HCT116 (cell line): ENCODE results near the gene ARHGAP9. TPM values are rescaled to one million over a fixed set of nuclear protein-coding genes. Genes with fewer than 3 reads are reported as not detected.

Experiments
- ATAC-seq: fragments of 200-7000 bp; cut with Tn5 transposase; 2 replicates; pipeline ENCODE4 v1.9.1; 2020; ENCODE audit warnings: mild to moderate bottlenecking, moderate library complexity
- BruUV-seq: library from RNA; stranded (reverse); fragments of 400-500 nt; replicated peaks from 2 replicates; lab custom pipeline; 2021; lab: Mats Ljungman, UMichigan
- CTCF ChIA-PET: fragments of 300-600 bp; sonication (Branson Sonifier 250); formaldehyde crosslinking; loops from one replicate; lab custom pipeline; 2021; ENCODE audit warnings: antibody characterized with exemption; lab: Charles Lee
- POLR2A ChIA-PET: fragments of 300-600, 350-600 bp; sonication (Branson Sonifier 250); formaldehyde crosslinking; loops from one replicate; lab custom pipeline; 2021; ENCODE audit warnings: antibody characterized with exemption; lab: Charles Lee
- RAD21 ChIA-PET, 2 experiments: fragments of 300-600 bp; sonication (Branson Sonifier 250); formaldehyde crosslinking; loops; one replicate each; lab custom pipeline; 2023; ENCODE audit warnings: low total read pairs in 2 of 2; ENCODE audit not compliant: uncharacterized antibody in 2 of 2, unreplicated experiment in 2 of 2, low non-redundant PET in 1 of 2; lab: Charles Lee
- DNase-seq: peaks from one replicate; pipeline ENCODE4 v3.0.0-alpha.2; 2010; ENCODE audit warnings: low read depth, low spot score
- H2AFZ ChIP-seq: fragments of 200-600 bp; shearing (Covaris generic), sonication (generic); 2 replicates; pipeline ENCODE4 v1.6.1; 2017; ENCODE audit warnings: low read depth, mixed run types, mixed read lengths, antibody characterized with exemption, low read length; ENCODE audit not compliant: poor library complexity, severe bottlenecking
- H3K27ac ChIP-seq: 2 replicates; pipeline ENCODE4 v1.5.1; 2012; ENCODE audit warnings: low read depth, low read length
- H3K27me3 ChIP-seq: fragments of 200-600 bp; sonication (generic); 2 replicates; pipeline ENCODE4 v1.6.1; 2016; ENCODE audit warnings: mixed run types, low read length, mixed read lengths; ENCODE audit not compliant: insufficient read depth
- H3K36me3 ChIP-seq, 2 experiments: fragments of 200-500 bp in 1 of 2; fragments of 200-600 bp in 1 of 2; sonication (Bioruptor generic) in 1 of 2; sonication (generic) in 1 of 2; 2 replicates each; pipeline versions ENCODE4 v1.5.1 to v1.6.1; 2014 to 2016; ENCODE audit warnings: low read length in 2 of 2, inconsistent platforms in 1 of 2, mixed read lengths in 1 of 2, mixed run types in 1 of 2; ENCODE audit not compliant: insufficient read depth in 2 of 2, control insufficient read depth in 1 of 2
- H3K4me1 ChIP-seq, 2 experiments: fragments of 200-600 bp in 1 of 2; sonication (generic) in 1 of 2; 2 replicates each; pipeline versions ENCODE4 v1.5.1 to v1.6.1; 2012 to 2017; ENCODE audit warnings: low read length in 2 of 2, inconsistent platforms in 1 of 2, mild to moderate bottlenecking in 1 of 2, mixed read lengths in 1 of 2, mixed run types in 1 of 2, moderate library complexity in 1 of 2; ENCODE audit not compliant: insufficient read depth in 2 of 2, control insufficient read depth in 1 of 2
- H3K4me2 ChIP-seq: fragments of 200-600 bp; sonication (generic); 2 replicates; pipeline ENCODE4 v1.6.1; 2017; ENCODE audit warnings: mixed run types, low read length, mixed read lengths
- H3K4me3 ChIP-seq, 2 experiments: fragments of 200-600 bp in 1 of 2; sonication (generic) in 1 of 2; replicated peaks in 1 of 2; 2 replicates each; pipeline ENCODE4 v1.5.1; 2011 to 2016; ENCODE audit warnings: low read length in 2 of 2, control low read depth in 1 of 2, low read depth in 1 of 2, mild to moderate bottlenecking in 1 of 2, mixed read lengths in 1 of 2, mixed run types in 1 of 2
- H3K79me2 ChIP-seq: fragments of 200-600 bp; sonication (generic); 2 replicates; pipeline ENCODE4 v1.6.1; 2017; ENCODE audit warnings: mild to moderate bottlenecking, mixed run types, low read length, moderate library complexity, mixed read lengths; ENCODE audit not compliant: insufficient read depth
- H3K9ac ChIP-seq: fragments of 200-600 bp; sonication (generic); 2 replicates; pipeline ENCODE4 v1.6.1; 2016; ENCODE audit warnings: low read length, mixed read lengths
- H3K9me2 ChIP-seq: fragments of 200-600 bp; sonication (generic), shearing (Covaris generic); 2 replicates; pipeline ENCODE4 v1.6.1; 2017; ENCODE audit warnings: mixed run types, mild to moderate bottlenecking, moderate library complexity; ENCODE audit not compliant: insufficient read depth
- H3K9me3 ChIP-seq, 2 experiments: fragments of 200-500 bp in 1 of 2; fragments of 200-600 bp in 1 of 2; sonication (Bioruptor generic) in 1 of 2; sonication (generic) in 1 of 2; 2 replicates each; pipeline ENCODE4 v1.6.1; 2014 to 2017; ENCODE audit warnings: low read length in 2 of 2, mixed read lengths in 2 of 2, inconsistent platforms in 1 of 2, low read depth in 1 of 2, mild to moderate bottlenecking in 1 of 2, mixed run types in 1 of 2, moderate library complexity in 1 of 2; ENCODE audit not compliant: control insufficient read depth in 1 of 2, insufficient read depth in 1 of 2
- H4K20me1 ChIP-seq: fragments of 200-600 bp; sonication (generic), shearing (Covaris generic); 2 replicates; pipeline ENCODE4 v1.6.1; 2017; ENCODE audit warnings: mixed run types, mild to moderate bottlenecking, moderate library complexity; ENCODE audit not compliant: insufficient read depth
- CBX3 ChIP-seq: IDR thresholded peaks from 2 replicates; pipeline ENCODE4 v1.6.1; 2012; ENCODE audit warnings: low read depth
- FOSL1 ChIP-seq: IDR thresholded peaks from 2 replicates; pipeline ENCODE4 v1.6.1; 2012; ENCODE audit warnings: low read depth
- JUND ChIP-seq: IDR thresholded peaks from 2 replicates; pipeline ENCODE4 v1.6.1; 2012
- TCF7L2 ChIP-seq: IDR thresholded peaks from 2 replicates; pipeline ENCODE4 v1.7.0; 2011; ENCODE audit warnings: borderline replicate concordance, inconsistent platforms; ENCODE audit not compliant: insufficient read depth, insufficient read length; ENCODE audit errors: extremely low read depth
- ZFX ChIP-seq: fragments of 450-650 bp; IDR thresholded peaks from 2 replicates; pipeline ENCODE4 v1.6.1; 2017
- intact Hi-C: fragments of 100-400 bp; cut with micrococcal nuclease; formaldehyde crosslinking; loops from 2 replicates; pipeline ENCODE4 v1.10.0; 2022
- total RNA-seq: library from RNA; stranded (reverse); gene quantifications from one replicate; pipeline ENCODE4 v1.2.1, GENCODE V29; 2021; ENCODE audit not compliant: unreplicated experiment
- TF ChIP-seq, protein P1 (sequence below): IDR thresholded peaks from 2 replicates; pipeline ENCODE4 v1.6.1; 2012

ARHGAP9 gene
- total RNA-seq, 1 experiment from 2014 or later, result 0.84 TPM

DNA sequence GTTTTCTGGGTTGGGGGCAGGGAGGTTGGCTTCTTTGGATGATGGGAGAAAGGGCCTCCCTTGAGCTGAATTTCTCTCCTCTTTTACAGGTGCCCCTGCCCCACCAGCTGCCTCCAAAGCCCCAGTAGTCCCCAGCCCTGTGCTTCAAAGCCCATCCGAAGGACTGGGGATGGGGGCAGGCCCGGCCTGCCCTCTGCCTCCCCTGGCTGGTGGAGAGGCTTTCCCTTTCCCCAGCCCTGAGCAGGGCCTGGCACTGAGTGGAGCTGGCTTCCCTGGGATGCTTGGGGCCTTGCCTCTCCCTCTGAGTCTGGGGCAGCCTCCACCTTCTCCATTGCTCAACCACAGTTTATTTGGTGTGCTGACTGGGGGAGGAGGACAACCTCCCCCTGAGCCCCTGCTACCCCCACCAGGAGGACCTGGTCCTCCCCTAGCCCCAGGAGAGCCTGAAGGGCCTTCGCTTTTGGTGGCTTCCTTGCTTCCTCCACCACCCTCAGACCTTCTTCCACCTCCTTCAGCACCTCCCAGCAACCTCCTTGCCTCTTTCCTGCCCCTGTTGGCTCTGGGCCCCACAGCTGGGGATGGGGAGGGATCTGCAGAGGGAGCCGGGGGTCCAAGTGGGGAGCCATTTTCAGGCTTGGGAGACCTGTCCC is 46.9 kb upstream of the ARHGAP9 start:
- no TSS peak for BruUV-seq
- peaks cover 25% of the 10 kb centered on the region for H3K79me2 ChIP-seq
- no peak overlapping the region for H3K4me2 ChIP-seq
- ChIA-PET RAD21 (no interaction called here), CTCF (no interaction called here), POLR2A (no interaction called here)
- no peak overlapping the region for H3K27ac ChIP-seq
- peaks cover 12 to 26% of the 10 kb centered on the region in 2 experiments; a peak in 3 of 4 replicates for H3K4me1 ChIP-seq
- H3K9me2 ChIP-seq, result no peaks in the 10 kb centered on the region
- DNase-seq (no peak), ATAC-seq (no peak)
- H3K9ac ChIP-seq, result no peak overlapping the region
- H3K36me3 ChIP-seq, result peaks cover 30 to 38% of the 10 kb centered on the region in 2 experiments
- TF ChIP-seq TCF7L2, result no peak
- no peak for TF ChIP-seq ZFX
- TF ChIP-seq JUND, result no peak
- TF ChIP-seq, protein P1, sequence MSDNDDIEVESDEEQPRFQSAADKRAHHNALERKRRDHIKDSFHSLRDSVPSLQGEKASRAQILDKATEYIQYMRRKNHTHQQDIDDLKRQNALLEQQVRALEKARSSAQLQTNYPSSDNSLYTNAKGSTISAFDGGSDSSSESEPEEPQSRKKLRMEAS, result no peak
- H2AFZ ChIP-seq, result no peak overlapping the region
- H3K9me3 ChIP-seq, result no peaks in the 10 kb centered on the region
- H3K27me3 ChIP-seq, result no peaks in the 10 kb centered on the region
- intact Hi-C loops, result no loop called here
- H3K4me3 ChIP-seq, result no peak overlapping the region
- no peaks in the 10 kb centered on the region for H4K20me1 ChIP-seq

- Histone ChIP-seq H3K27ac (no peak overlapping the region), H3K4me3 (no peak overlapping the region), H3K9ac (no peak overlapping the region), H3K36me3 (peaks cover 25 to 35% of the 10 kb centered on the region in 2 experiments), H3K4me2 (no peak overlapping the region), H3K9me3 (no peaks in the 10 kb centered on the region), H3K4me1 (peaks cover 20 to 34% of the 10 kb centered on the region in 2 experiments), H4K20me1 (no peaks in the 10 kb centered on the region), H3K27me3 (no peaks in the 10 kb centered on the region), H3K79me2 (peaks cover 25% of the 10 kb centered on the region), H3K9me2 (no peaks in the 10 kb centered on the region), H2AFZ (no peak overlapping the region)
- ChIA-PET POLR2A (no interaction called here), RAD21 (no interaction called here), CTCF (no interaction called here)
- TF ChIP-seq FOSL1, result no peak
- no peak for TF ChIP-seq CBX3
- no TSS peak for BruUV-seq
- no peak for DNase-seq
- ATAC-seq, result no peak
- intact Hi-C loops, result no loop called here
Observed at GRCh38 chr12:57525615-57526383, 46.1 kb upstream of the ARHGAP9 start.
